CD4-positive, alpha-beta T cell treated with Interleukin-6 for 4 hours (primary cell): ENCODE data around the gene PET100.

Experiments
- DNase-seq: peaks from one replicate; pipeline ENCODE4 v3.0.0-alpha.2; 2020; ENCODE audit warnings: mixed read lengths

Gene PET100

GRCh38 chr19:7612282-7613274, 17.0 kb upstream of the PET100 start:
- no peak for DNase-seq

- no peak for DNase-seq
These were observed 14.5 kb upstream of the PET100 start for GRCh38 chr19:7614859-7615741.

DNA sequence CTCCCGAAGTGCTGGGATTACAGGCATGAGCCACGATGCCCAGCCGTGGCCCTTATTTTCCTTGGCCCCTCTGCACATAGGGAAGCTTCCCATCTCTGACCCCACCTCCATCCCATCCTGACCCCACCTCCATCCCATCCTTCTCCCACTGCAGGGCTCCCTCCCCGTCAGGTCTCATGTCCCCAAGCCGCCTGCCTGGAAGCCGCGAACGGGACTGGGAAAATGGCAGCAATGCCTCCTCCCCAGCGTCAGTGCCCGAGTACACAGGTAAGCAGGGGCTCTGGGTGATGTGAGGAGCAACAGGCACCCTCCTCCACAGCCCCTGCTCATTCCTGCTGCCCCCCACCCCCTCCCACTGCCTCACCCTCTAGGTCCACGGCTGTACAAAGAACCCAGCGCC, 12.4 kb upstream of the PET100 start:
- no peak for DNase-seq

- DNase-seq, result no peak
These were observed 11.9 kb upstream of the PET100 start for GRCh38 chr19:7617735-7618134.

DNA sequence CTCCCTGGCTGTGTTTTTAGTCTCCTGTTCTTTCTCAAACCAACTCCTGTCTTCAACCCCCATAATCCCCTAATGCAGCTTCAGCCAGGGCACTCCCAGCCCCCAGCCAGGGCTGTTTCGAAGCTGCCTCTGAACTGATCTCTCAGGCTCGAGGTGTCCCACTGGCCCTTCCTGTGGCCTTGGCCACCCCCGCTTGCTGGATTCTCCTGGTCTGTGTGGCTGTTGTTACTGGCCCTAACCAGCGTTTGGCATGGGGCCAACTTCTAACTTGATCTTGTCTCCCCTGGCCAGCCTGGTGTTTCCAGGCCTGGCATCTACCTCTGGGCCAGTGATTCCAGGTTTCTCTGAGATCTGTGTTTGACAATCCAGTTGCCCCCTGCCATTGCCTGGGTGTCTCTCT, 11.2 kb upstream of the PET100 start:
- no peak for DNase-seq

DNA sequence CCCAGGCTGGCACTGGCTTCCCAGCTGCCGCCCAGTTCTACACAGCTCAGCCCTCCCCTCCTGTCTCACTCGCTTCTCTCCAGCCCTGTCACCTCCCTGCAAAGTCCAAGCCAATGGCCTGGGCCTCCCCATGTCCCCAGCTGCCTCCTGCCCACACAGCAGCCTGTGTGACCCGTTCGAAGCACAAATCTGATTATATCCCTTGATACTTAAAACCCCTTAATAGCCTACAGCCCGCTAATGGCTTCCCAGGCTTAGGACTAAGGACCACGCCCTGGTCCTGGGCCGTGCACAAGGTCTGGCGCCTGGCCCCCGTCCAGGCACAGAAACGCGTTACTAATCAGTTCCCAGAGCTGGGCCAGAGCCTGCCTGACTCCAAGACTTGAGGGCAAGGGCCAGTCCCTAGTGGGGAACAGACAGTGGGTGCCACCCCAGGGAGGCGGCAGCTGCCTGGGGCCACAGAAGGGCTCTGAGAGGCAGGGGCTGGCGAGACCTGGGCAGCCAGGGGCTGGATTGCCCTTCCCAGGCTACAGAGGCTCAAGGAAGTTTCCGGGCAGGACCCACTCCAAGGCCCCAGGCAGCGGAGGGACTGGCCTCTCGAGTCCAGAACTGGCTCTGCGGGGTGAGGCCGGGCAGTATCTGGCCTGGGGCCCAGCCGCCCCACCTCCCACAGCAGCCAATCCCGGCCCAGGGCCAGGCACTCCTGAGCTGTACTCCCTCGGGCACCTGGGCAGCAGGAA, 10.7 kb upstream of the PET100 start:
- no peak for DNase-seq

DNA sequence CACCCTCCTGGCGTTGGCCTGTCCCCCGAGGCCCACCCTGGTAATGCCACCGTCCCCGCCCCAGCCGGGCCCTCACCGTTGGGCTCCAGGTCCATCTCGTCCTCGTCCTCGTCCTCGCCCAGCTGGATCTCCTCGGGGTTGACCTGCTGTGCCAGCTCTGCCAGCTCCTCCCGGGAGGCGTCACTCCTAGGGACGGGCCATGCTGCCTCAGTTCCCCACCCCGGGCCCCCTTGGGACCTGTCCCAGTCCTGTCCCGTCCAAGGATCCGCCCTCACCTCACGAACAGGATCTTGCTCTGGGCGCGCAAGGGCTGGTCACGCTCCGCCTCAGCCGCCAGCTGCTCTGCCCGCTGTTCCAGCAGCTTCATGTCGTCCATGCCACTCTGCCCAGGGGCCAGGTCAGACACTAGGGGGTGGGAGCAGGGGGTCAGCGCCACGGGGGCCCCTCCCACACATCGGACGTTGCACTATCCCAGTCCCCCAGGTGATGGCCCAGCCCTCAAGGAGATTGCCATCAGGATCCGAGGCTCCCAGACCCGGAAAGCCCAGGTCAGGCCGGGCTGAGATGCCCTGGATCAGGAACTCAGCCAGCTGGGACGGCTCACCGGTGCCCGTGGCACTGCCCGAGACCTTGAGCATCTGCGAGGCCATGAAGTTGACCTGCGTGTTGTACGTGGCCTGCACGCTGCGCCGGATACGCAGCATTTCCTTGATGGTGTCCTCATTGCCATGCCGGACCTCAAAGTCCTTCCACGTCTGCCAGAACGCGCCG, 9.7 kb upstream of the PET100 start:
- DNase-seq, result no peak

DNA sequence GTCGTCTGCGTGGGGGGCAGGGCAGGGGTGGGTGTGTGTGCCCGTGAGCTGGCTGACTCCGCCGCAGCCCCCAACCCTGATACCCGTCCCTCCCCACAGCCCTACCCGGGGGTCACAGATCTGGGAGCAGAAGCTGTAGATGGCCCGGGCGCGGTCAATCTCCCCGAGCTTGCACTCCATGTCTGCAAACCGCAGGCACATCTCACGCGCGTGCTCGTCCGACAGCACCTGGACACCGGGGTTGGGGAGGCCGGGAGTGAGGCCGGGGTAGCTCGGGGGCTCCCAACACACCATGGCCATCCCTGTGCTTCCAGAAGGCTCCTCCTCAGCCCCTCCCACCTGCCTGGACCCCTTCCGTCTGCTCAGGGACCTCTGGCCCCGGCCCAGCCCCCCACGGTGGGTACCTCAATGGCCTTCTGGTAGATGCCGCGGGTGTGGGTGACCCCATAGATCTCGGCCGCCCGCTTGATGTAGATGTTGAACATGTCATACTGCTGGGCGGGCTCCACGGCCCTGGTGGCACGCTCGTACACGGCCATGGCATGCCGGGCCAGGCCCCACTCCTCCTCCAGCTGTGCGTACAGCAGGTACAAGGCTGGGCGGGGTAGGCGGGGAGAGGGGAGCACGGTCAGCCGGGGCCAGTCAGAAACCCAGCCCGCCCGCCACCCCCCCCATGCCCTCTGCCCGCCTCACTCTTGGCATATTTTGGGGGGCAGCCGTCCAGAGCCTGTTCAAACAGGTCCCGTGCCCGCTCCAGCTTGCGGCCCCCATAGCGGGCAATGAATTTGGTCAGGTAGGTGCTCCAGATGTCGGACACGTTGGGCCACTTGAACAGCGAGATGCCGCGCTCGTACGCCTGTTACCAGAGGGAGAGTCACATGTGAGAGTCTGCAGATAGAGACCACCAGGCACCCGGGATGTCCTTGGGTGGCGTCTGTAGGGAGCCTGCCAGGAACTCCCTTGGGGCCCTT, 8.9 kb upstream of the PET100 start:
- DNase-seq, result no peak

- no peak for DNase-seq
These were observed 6.5 kb upstream of the PET100 start for GRCh38 chr19:7622933-7623685.

DNA sequence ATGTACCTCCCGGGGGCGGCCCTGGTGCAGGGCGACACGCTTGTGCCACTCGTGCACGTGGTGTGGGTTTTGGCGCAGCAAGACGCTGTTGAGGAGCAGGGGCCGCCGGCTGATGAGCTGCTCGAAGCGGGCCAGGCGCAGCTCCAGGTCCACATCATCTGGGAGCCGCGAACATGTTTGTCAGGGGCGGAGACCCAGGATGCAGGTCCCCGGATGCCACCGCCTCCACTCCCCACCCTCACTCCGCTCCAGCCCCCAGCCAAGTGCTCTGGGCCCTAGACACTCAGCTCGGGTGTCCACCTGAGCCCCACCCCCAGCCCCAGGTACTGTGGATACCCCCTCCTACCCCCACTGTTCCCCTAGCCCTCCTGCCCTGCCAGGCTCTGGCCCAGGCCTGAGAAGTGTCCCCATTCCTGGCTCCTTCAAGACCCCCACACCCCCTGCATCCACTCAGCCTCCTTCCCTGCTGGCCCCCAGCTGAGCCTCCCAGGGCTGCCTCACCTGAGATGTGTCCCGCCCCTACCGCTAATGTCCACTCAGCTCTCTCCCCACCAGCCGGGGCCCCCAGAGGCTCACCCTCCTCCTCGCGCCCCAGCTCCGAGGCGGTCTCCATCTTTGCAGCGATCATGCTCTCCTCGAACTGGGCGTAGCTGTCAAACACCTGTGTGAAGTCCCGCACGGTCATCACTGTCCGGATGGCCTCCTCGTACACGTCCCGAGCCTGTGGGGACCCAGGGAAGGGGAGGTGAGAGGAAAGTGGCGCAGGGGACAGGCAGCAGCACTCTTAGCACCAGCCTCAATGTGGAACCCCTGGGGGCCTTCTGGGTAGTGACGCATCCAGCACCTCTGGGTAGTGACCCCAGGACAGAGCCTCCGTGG, 5.6 kb upstream of the PET100 start:
- no peak for DNase-seq

DNA sequence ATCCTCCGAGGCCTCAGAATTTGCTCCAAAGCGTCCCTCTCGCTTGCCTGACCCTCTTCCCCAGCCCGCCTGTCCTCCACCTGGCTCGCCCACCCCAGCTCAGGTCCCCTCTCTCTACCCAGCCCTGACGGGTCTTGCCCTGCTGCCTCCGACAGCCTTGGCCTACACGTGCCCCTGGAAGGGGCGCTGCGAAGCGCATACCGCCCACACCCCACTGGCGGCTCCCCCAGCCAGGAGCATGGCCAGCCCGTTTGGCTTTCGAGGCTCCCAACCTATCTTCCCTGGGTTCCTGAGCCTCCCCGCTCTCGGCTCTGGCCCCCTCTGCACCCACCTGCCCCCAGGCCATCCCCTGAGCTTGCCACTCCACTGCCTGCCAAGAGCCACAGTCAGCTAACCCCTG, 4.8 kb upstream of the PET100 start:
- DNase-seq, result no peak

GRCh38 chr19:7625763-7626372, 3.7 kb upstream of the PET100 start:
- no peak for DNase-seq

GRCh38 chr19:7627166-7627565, 2.4 kb upstream of the PET100 start:
- no peak for DNase-seq

DNA sequence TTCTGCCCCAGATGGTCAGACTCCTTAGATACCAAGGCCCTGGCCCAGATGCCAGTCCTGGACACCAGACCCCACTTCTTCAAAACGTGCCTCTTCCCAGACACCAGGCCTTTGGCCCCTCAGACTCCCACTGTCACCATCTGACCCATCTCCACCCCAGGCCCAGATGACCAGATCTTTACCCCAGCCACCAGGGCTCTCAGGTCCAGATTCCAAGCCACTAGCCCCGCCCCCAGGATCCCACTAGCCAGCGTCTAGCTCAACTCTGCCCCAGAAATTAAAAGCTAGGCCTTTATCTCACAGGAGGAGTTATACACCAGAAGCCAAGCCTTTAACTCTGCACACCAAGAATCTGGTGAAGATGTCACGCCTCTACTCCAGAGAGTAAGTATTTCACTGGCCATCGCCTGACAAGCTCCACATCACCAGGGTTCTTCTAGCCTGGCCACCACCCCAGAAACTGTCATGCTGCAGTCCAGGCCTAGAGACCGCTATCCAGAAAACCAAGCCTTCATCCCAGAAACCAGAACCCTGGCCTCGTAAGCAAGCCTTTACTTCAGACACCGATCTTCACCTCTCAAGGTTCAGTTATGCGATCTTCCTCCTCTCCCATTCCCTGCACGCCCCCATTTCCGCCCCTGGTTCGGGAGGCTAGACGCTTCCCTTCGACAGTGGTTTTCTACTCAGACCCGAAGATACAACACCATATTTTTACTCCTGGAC, 843 bp upstream of the PET100 start:
- DNase-seq, result no peak

DNA sequence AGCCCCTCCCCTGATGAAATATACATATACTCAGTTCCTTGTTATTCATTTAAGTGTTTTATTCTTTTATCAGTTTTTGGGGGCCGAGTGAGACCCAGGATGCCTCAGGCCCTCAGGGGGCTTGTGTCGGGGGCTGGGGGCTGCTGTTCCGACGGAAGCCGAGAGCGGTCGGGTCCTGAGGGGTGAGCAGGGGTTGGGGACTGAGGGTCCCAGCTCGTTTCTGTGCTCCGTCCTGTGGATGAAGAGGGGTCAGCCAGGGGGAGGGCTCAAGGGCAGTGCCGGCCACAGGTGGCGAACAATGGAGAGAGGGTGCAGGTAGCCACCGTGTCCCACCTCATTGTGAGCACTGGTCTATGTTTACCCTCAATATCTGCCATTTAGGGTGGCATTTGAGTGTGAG, 2.0 kb downstream of the PET100 start:
- no peak for DNase-seq

DNA sequence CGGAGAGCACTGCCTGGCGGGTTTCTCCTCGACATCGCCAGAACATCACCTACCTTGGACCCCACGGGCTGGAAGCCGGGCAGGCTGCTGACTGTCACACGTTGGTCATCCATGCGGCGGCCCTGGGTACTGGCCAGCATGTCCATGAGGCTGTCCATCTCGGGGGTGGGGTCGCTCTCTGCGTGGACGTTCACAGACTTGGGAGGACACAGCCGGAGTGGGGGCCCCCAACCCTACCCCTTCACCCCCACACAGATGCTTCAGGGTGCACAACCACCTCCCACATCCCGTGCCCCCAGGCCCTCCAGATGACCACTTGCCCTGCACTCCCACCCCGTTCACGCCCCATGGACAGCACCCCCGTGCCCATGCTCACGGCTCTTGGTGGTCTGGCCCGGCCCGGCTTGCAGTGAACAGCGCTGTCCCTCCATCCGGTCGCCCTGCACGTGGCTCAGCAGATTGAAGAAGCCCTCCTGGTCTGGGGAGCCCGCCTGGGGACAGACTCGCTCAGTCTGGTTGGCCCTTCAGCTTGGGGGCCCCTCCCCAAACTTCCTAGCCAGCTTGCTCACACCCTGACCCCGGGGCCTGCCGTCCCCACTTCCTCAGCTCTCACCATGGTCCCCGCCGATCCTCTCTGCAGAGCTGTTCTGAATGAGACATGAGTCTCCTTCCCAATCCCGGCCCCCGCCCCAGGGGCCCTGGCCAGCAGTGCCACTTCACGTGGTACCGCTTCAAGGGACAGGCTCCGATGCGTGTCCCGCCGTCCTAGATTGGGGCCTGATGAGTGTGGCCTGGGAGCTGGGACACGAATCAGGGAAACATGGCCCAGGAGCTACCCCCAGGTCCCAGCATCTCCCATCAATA, 3.0 kb downstream of the PET100 start:
- no peak for DNase-seq

DNA sequence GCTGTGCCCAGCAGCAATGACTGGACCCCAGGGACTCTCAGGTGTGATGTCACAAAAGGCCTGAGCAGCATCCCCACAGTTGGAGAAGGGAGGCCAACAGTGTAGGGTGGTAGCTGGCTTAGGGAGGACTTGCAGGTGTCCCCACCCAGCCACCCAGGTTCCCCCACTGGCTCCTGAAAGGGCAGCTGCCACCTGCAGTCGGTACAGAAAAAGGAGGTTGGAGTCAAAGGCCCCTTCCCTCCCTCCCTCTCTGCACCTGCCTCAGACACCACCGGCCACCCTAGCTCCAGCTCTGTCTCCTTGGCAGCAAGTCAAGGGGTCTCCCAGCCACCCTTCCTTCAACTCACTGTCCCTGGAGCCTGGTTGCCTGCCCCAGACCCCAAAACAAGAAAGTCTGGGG, 4.1 kb downstream of the PET100 start, which contains the start of gene PCP2:
Gene PCP2, minus strand, starts transcription at position 22 of the 400 bp plus-strand sequence. CDS start 262 bp downstream, outside the sequence.
- DNase-seq, result no peak
